ENCODE results near the gene MCM9.

Gene MCM9

GRCh38 chr6:118905851-118906250 lies 29.1 kb downstream of the MCM9 start:
- peaks cover 65% of the 10 kb centered on the region for H3K36me3 ChIP-seq
- H3K27me3 ChIP-seq: no peaks in the 10 kb centered on the region
- no peaks in the 10 kb centered on the region for H3K9me3 ChIP-seq
- H3K4me3 ChIP-seq (ENCODE audit: low read depth in 1 of 2, low read length in 1 of 2): no peak overlapping the region
- no peak for TF ChIP-seq CTCF (IDR thresholded peaks at IDR 0.05)
- H3K27ac ChIP-seq: no peak overlapping the region
- no peaks in the 10 kb centered on the region for H3K4me1 ChIP-seq (ENCODE audit: control insufficient read depth in 1 of 2, insufficient read depth in 1 of 2, low read depth in 1 of 2, low read length in 1 of 2)

GRCh38 chr6:118905084-118905483 lies 29.9 kb downstream of the MCM9 start:
- Histone ChIP-seq H3K4me3 (ENCODE audit: low read depth in 1 of 2, low read length in 1 of 2) (no peak overlapping the region), H3K9me3 (no peaks in the 10 kb centered on the region), H3K36me3 (peaks cover 57% of the 10 kb centered on the region), H3K4me1 (ENCODE audit: control insufficient read depth in 1 of 2, insufficient read depth in 1 of 2, low read depth in 1 of 2, low read length in 1 of 2) (no peaks in the 10 kb centered on the region), H3K27ac (no peak overlapping the region), H3K27me3 (no peaks in the 10 kb centered on the region)
- no peak for TF ChIP-seq CTCF (IDR thresholded peaks at IDR 0.05)

GRCh38 chr6:118903691-118904090 lies 31.3 kb downstream of the MCM9 start:
- Histone ChIP-seq H3K9me3 (no peaks in the 10 kb centered on the region), H3K27ac (no peak overlapping the region), H3K27me3 (no peaks in the 10 kb centered on the region), H3K4me1 (ENCODE audit: control insufficient read depth in 1 of 2, insufficient read depth in 1 of 2, low read depth in 1 of 2, low read length in 1 of 2) (no peaks in the 10 kb centered on the region), H3K36me3 (peaks cover 47% of the 10 kb centered on the region), H3K4me3 (ENCODE audit: low read depth in 1 of 2, low read length in 1 of 2) (no peak overlapping the region)
- no peak for TF ChIP-seq CTCF (IDR thresholded peaks at IDR 0.05)

- Histone ChIP-seq H3K4me1 (ENCODE audit: control insufficient read depth in 1 of 2, insufficient read depth in 1 of 2, low read depth in 1 of 2, low read length in 1 of 2) (no peaks in the 10 kb centered on the region), H3K36me3 (peaks cover 42% of the 10 kb centered on the region), H3K4me3 (ENCODE audit: low read depth in 1 of 2, low read length in 1 of 2) (no peak overlapping the region), H3K27ac (no peak overlapping the region), H3K27me3 (no peaks in the 10 kb centered on the region), H3K9me3 (no peaks in the 10 kb centered on the region)
- no peak for TF ChIP-seq CTCF (IDR thresholded peaks at IDR 0.05)
Observed at GRCh38 chr6:118903138-118903537, 31.8 kb downstream of the MCM9 start.

GRCh38 chr6:118902726-118903125 lies 32.2 kb downstream of the MCM9 start:
- H3K27ac ChIP-seq: no peak overlapping the region
- H3K4me3 ChIP-seq (ENCODE audit: low read depth in 1 of 2, low read length in 1 of 2): no peak overlapping the region
- no peaks in the 10 kb centered on the region for H3K9me3 ChIP-seq
- TF ChIP-seq CTCF (IDR thresholded peaks at IDR 0.05): no peak
- no peaks in the 10 kb centered on the region for H3K27me3 ChIP-seq
- no peaks in the 10 kb centered on the region for H3K4me1 ChIP-seq (ENCODE audit: control insufficient read depth in 1 of 2, insufficient read depth in 1 of 2, low read depth in 1 of 2, low read length in 1 of 2)
- H3K36me3 ChIP-seq: peaks cover 38% of the 10 kb centered on the region

- no peaks in the 10 kb centered on the region for H3K9me3 ChIP-seq
- H3K27me3 ChIP-seq: no peaks in the 10 kb centered on the region
- no peak for TF ChIP-seq CTCF (IDR thresholded peaks at IDR 0.05)
- no peak overlapping the region for H3K4me3 ChIP-seq (ENCODE audit: low read depth in 1 of 2, low read length in 1 of 2)
- H3K36me3 ChIP-seq: peaks cover 12% of the 10 kb centered on the region
- H3K4me1 ChIP-seq (ENCODE audit: control insufficient read depth in 1 of 2, insufficient read depth in 1 of 2, low read depth in 1 of 2, low read length in 1 of 2): peaks cover 13 to 14% of the 10 kb centered on the region in 2 experiments
- H3K27ac ChIP-seq: no peak overlapping the region
Observed at GRCh38 chr6:118899948-118900347, 35.0 kb downstream of the MCM9 start.
